GM19239 (cell line): Measurements from ENCODE around the gene PRRX2.
"Not testable (repeated sequence)": the region's sequence is repeated elsewhere in the genome, so short reads cannot be mapped to it uniquely, and the experiment has no call there.

ENCODE experiments used
- DNase-seq: peaks from one replicate; pipeline ENCODE4 v3.0.0; 2011; ENCODE audit warnings: low spot score; ENCODE audit not compliant: insufficient read length
- FAIRE-seq: peaks from 2 replicates; lab custom pipeline; 2011; peaks lifted over from hg19 to GRCh38; lab: Jason Lieb, UNC

The PRRX2 gene

DNA sequence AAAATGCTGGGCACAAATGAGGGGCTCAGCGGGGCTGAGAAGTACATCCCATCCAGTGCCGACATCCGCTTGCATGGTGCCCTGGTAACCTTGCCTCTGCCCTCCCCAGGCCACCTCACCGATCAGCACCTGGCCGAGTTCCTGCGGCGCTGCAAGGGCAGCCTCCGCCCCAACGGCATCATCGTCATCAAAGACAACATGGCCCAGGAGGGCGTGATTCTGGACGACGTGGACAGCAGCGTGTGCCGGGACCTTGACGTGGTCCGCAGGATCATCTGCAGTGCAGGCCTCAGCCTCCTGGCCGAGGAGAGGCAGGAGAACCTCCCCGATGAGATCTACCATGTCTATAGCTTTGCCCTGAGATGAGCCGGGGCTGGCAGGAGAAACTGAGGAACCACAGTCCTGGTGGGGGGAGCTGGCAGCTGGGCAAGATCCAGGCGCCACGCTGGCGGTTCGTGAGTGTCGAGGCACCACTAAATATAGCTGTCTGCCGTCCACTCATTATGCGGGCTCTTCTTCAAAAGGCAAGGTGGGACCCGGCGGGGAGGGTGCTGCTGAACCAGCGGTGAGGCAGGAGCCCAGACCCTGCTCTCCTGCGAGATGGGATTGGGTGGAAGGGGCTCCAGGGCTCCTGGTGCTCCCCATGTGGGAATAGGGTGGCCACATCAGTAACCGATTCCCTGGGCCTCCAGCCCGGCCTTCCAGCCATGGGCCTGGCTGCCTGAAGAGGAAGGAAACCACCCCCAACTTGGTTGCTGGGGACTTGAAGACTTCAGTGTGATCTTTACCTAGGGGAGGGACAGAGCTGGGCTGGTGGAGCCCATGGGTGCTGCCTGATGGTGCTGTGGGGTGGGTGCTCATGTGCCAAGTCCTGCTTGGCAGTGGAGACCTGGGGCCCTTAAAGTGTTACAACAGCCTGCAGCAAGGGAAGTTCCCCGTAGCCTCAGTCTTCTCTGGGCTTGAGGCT lies 30.1 kb upstream of the PRRX2 start:
- no peak for DNase-seq
- FAIRE-seq, result no peak

DNA sequence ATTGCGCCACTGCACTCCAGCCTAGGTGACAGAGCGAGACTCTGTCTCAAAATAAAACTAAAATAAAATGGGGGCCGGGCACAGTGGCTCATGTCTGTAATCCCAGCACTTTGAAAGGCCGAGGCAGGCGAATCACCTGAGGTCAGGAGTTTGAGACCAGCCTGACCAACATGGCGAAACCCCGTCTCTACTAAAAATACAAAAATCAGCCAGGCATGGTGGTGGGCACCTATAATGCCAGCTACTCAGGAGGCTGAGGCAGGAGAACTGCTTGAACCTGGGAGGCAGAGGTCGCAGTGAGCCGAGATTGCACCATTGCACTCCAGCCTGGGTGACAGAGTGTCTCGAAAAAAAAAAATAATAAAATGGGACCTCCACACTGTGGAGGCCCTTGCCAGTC lies 29.1 kb upstream of the PRRX2 start:
- FAIRE-seq, DNase-seq: not testable (repeated sequence)

- DNase-seq (no peak), FAIRE-seq (no peak)
Measured at GRCh38 chr9:129637102-129637501, 28.3 kb upstream of the PRRX2 start.

- no peak for FAIRE-seq
- no peak for DNase-seq
Measured at GRCh38 chr9:129637673-129638439, 27.6 kb upstream of the PRRX2 start.

DNA sequence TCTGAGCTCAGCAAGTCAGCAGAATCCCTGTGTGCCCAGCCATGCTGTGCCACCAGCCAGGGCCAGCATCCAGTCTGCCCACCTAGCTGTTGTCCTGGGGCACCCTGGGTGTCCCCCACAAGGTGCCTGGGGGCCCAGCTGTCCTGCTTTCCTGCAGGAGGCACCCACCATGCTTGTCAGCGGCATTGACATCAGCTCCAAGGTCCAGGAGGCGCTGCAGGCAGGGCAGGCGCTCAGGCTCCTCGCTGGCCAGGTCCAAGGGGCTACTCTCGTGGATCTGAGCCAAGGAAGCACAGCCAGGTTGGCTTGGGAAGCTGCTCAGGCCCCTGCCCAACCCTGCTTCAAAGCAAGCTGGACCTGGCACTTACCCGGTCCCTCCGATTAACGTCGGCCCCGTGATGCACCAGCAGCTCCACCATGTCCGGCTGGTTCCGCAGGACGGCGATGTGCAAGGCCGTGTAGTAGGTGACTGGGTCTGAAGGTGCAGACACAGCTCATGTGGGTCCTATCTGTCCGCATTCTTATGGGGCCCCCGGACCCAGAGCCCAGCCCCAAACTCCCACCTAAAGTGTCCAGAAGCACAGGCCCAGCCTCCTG lies 26.3 kb upstream of the PRRX2 start:
- no peak for FAIRE-seq
- DNase-seq, result no peak

DNA sequence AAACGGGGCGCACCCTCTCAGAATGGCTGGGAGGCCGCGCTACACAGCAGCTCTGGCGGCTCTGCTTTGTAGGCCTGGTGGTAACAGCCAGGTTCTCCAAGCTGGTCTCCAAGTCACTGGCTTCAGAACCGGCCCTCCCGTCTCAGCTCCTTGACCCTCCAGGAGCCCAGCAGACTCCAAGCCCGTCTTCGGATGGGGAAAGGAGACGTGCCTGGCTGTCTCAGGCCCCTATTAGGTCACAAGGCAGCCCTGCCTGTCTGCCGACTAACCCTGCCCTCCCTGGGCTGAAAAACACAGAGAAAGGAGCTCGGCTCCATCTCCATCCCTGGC lies 25.7 kb upstream of the PRRX2 start:
- no peak for DNase-seq
- FAIRE-seq, result no peak

DNA sequence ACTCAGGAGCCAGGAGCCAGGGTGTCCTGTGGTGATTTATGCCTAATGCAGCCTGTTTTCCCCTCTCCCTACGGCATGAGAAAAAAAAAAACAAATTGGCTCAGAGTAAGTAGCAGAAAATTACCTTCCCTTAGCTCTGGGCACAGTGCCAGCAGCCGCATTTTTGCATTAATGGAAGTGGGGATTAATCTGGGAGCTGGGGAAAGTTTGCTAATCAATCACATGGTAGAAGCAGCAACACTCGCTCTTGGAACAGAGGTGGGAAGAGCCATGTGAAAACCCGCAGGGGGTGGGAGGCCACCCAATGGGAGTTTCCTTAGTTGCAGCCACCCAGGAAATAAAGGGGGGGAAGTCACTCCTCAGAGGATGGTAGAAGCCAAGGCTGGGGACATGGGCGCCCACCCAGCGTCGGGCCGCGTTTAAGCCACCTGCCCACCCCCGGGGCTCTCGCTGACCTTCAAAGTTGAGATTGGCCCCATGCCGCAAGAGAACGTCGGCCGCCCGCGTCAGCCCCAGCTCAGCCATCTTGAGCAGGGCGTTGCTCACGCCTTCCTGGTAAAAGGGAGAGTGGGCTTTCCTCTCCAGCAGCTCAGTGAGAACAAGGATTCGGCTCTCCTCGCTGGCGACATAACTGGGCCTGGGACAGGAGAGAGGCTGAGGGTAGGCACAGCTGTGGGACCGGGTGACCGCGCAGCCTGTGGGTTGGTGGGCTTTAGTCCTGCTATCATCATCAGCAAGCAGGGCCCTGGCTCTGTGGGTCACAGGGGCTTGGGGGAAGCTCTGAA lies 25.2 kb upstream of the PRRX2 start:
- DNase-seq, result no peak
- no peak for FAIRE-seq

- FAIRE-seq (no peak), DNase-seq (no peak)
Measured at GRCh38 chr9:129640871-129641749, 24.3 kb upstream of the PRRX2 start.

GRCh38 chr9:129641750-129642585 lies 23.5 kb upstream of the PRRX2 start, which contains the start of gene ASB6:
TSS of gene ASB6 (minus strand) at chr9:129642151. CDS start at chr9:129641999, 152 bp downstream.
- FAIRE-seq, result peak; percentile 92

DNA sequence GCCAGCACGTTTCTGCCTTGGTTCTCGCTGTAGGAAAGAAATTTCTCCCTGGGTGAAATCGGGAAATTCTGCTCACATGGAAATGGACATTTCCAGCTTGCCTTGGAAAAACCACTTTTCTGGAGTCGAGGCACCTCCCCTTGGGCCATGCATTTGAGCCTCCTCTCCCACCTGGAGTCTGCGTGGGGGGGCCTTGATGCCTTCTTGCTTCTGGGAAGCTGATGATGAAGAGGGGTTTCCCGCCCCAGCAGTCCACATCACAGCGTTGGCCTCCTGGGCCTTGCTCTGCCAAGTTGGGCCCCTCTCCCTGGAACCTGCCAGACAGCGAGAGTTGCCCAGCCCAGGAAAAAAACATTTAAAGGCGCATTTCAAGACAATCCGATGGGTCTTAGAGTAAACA lies 21.7 kb upstream of the PRRX2 start:
- FAIRE-seq (no peak), DNase-seq (no peak)

More at GRCh38 chr9:129641750-129642585, 23.5 kb upstream of the PRRX2 start, which contains the start of gene ASB6:
- peak; percentile 100 for DNase-seq

- no peak for FAIRE-seq
- DNase-seq, result no peak
Measured at GRCh38 chr9:129644365-129644764, 21.1 kb upstream of the PRRX2 start.

GRCh38 chr9:129644902-129645301 lies 20.5 kb upstream of the PRRX2 start:
- FAIRE-seq (no peak), DNase-seq (no peak)

GRCh38 chr9:129646252-129646651 lies 19.2 kb upstream of the PRRX2 start:
- DNase-seq, result no peak

GRCh38 chr9:129646654-129647053 lies 18.8 kb upstream of the PRRX2 start:
- DNase-seq (no peak), FAIRE-seq (no peak)

More at GRCh38 chr9:129646252-129646651, 19.2 kb upstream of the PRRX2 start:
- FAIRE-seq, result no peak

GRCh38 chr9:129647635-129648034 lies 17.8 kb upstream of the PRRX2 start:
- DNase-seq (no peak), FAIRE-seq (no peak)

- DNase-seq (no peak), FAIRE-seq (no peak)
Measured at GRCh38 chr9:129648092-129648763, 17.2 kb upstream of the PRRX2 start.

- DNase-seq (no peak), FAIRE-seq (no peak)
Measured at GRCh38 chr9:129648764-129649115, 16.7 kb upstream of the PRRX2 start.
